Measurements from ENCODE around the gene RNF41.
"Not testable (repeated sequence)": the region's sequence is repeated elsewhere in the genome, so short reads cannot be mapped to it uniquely, and the experiment has no call there.

The RNF41 gene

DNA sequence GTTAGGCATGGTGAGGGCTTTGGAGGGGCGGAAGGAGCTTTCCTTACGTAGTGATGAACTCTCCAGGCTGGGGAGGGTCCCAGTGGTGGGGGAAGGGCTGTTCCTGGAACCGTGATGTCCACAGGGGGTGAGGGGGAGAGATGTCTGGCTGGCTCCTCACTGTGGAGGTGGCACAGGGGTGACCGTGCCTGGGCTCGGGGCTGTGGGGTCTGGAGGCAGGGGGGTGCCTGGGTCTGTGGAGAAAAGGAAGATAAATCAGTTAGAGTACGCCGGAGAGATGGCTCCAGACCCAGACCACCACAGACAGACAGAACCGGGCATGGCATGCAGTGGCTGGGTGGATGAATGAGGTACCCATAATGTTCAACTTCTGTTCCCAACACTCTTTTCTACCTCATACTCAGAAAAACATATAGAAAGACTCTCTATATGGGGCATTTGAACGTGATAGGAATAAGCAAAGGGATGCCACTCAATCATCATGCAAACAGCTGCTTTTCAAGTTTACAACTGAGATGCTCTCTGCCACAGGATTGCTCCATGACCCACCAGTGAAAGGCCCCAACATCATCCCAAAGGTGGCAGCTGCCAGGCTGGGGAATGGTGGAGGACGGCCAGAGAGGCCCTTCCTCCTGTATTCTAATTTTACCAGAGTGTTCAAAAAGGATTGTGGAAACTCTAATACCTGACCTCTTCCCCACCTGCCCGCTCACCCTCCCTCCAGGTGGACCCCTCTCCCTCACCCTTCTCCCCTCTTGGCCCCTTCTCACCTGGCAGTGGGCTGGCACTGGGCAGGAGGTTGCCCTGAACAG lies 58.0 kb downstream of the RNF41 start:
- no peak for FAIRE-seq

DNA sequence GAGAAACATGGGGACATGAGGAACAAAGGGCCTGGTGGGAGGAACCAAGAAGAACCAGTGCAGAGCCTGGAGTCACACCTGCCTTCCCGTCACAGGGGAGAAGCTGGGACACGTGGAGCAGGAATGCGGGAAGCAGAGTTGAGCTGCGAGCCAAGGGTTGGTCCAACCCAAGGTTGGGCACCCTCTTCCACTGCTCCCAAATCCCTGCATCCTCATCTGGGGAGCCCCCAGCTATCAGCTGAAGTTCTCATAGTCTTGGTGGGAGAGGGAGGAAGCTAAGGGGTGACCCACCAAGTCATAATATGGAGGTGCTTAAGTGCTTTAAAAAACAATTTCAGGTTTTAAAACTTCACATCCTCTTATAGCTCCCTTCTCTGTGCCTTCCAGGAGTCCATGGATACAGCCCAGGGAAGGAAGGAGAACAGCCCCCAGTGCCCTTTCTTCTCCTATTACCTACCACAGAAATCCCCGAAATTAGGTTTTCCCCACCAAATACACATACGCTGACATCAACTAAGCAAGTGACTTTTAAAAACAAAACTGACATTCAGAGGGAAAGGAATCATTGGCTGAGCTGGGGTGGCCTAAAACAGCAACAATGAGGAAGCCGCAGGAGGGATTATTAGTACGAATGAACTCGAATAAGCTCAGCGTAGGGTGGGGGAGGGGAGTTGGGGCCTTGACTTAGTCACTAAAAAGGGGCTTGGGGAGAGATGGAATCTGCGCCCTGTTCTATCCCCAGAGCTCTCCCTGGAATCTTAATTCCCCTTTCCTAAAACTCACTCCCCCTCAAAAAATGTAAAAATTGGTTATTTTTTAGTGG lies 59.0 kb downstream of the RNF41 start:
- no peak for FAIRE-seq

DNA sequence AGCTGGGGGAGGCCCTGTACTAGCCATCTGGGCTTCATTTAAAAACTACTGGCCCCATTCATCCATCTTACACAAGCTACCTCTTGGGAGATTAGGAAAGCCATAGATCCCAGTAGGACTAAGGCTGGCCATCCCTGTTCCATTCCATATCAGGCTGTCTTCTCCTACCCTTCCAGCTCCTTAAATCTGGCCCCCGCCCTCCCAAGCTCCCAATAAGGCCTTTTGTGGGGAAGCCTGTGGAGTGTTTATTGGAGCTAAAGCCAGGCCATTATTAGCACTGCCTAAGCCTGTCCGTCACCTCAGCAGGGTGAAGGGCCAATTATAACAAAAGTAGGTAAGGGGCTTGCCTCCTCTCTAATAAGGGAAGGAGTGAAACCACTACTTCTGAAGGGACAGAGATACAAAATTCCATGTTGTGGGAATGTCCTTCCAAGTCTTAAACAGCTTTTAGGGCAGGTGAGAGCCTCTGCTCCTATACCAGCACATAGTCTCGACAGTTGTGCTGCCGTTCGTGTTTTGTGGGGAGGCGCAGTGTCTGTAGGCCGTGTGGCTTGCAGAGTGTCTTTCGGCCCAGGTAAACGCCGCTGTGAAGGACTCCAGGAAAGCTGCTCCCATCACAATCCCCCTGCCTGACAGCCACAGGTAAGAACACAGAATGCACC lies 59.9 kb downstream of the RNF41 start:
- FAIRE-seq: no peak

DNA sequence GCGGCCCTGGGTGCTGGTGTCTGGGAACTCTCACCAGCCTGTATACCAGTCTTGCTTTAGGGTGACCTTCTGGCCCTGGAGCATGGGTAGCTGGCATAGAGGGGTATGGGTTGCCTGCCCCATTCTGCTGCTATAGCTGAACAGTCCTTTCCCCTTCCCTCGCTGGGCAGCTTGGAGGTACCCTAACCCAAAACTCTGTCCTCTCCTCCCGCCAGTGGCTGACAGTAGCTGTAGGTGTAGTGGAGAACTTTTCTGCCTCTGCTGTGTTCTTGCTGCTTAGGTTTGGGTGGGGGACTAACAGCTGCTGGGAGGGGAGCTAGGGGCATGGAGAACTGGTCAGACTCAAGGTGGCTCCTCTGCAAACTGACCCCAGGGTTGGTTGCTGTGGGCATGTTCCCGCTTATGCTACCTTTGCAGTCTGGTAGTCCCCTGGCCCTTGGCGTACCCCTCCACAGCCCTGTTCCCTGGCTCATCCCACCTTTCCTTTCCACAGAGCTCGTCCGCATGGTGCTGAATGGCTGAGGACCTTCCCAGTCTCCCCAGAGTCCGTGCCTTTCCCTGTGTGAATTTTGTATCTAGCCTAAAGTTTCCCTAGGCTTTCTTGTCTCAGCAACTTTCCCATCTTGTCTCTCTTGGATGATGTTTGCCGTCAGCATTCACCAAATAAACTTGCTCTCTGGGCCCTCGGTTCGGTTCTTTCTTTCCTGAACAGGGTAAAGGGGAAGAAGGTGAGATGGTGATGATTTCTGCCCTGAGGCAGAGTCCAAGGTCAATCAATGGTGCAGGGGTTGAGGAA lies 60.6 kb downstream of the RNF41 start:
- no peak for FAIRE-seq

DNA sequence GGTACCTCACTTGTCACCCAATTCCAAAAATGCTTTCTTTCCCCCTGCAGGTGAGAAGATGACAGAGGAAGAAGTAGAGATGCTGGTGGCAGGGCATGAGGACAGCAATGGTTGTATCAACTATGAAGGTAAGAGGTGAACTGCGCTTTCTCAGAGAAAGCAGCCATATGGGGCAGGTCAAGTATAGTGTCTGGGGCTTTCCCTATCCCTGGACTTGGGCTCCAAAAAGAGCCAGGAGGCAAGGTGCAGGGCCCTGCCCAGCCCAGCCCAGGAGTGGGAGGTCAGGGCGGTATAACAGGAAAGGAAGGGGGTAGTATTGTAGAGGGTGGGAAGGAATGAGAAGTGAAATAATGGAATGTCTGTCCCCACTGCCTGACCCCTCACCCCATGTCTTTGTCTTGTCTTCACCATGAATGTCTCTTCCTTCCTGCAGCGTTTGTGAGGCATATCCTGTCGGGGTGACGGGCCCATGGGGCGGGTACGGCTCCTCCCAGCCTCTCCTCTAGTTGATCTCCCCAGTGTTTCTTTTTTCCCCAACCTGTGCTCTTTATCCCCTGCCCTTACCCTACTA lies 61.4 kb downstream of the RNF41 start:
- FAIRE-seq: no peak

DNA sequence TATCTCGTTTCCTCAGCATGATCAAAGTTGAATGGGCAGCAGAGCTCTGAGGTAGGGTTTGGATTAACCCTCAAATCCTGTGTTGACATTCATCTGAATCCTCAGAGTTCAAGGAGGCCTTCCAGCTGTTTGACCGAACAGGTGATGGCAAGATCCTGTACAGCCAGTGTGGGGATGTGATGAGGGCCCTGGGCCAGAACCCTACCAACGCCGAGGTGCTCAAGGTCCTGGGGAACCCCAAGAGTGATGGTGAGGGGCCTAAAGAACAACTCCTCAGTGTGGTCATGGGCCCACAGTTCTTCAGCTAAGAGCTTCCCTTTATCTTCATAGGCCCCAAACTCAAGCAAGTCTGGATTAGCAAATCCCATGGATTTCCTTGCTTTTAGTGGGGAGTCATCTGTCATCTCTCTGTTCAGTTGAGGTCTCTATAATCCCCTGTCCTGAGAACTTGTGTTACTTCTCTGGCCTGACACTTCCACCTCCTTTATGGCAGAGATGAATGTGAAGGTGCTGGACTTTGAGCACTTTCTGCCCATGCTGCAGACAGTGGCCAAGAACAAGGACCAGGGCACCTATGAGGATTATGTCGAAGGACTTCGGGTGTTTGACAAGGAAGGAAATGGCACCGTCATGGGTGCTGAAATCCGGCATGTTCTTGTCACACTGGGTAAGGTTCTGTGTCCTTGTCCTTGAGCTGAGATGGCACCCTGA lies 62.1 kb downstream of the RNF41 start:
- FAIRE-seq: no peak

DNA sequence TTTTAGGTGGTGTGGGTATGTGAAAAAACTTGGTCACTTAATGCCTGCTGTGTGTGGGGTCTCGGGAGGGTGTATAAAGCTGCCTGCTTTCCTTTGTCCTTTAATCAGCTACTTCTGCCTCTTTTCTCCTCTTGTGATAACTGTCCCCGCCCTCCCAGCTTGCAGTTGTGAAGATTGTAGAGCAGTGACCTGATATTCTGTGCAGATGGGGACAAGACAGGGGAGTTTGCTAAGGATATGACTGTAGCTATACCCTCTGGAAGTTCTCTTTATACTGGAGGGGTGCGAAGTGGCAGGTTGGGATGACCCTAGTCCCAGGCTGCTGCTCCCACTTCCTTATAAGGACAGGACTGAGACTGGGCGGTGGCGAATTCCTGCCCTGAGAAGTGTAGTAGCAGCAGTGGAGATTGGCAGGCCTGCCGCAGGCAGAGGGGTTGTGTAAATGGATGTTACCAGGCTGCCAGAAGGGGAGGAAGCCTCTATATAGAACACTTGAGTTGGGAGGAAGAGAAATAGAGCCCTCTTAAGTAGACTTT lies 62.7 kb downstream of the RNF41 start:
- no peak for FAIRE-seq

DNA sequence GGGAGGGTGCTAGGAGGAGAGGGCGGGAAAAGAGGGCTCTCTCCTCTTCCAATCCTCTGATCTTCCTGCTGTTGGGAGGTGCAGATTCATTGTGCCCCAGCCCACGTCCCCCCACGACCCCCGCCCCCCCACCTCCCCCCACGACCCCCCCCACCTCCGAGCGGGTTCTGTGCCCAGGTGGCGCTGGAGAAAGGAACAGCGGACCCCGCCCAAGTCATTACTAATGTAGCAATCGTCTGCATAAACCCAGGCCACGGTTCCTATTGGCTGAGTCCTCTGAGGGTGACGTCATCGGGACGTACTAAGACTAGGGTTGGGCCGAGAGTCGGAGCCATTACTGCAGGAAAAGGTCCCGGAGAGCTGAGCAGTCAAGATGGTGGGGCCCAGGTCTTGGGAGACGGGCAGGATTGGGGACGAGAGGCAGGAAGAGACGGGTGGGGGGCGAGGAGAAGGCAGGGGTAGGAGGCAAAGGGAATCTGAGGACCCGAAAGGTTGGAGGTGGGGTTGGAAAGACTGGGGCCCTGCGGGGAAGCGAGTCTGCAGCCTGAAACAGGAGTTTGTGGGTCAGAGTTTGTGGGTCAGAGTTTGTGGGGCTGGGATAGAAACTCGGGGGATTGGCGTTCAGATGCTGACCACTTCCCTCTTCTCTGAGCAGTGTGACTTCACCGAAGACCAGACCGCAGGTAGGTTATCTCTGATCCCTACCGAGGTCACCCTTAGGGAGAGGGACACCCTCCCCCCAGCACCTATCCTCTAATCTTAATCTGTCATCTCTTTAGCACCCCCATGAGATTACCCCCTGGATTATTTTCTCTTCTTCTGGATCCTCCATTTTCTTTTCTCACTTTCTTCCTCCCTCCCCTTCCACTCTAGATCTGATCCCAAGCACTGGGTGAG lies 63.4 kb downstream of the RNF41 start, which contains the start of gene MYL6:
Gene MYL6, plus strand, starts transcription at position 331 of the 897 bp plus-strand sequence. Its CDS starts 43 bp downstream, at position 374.
- FAIRE-seq: no peak

DNA sequence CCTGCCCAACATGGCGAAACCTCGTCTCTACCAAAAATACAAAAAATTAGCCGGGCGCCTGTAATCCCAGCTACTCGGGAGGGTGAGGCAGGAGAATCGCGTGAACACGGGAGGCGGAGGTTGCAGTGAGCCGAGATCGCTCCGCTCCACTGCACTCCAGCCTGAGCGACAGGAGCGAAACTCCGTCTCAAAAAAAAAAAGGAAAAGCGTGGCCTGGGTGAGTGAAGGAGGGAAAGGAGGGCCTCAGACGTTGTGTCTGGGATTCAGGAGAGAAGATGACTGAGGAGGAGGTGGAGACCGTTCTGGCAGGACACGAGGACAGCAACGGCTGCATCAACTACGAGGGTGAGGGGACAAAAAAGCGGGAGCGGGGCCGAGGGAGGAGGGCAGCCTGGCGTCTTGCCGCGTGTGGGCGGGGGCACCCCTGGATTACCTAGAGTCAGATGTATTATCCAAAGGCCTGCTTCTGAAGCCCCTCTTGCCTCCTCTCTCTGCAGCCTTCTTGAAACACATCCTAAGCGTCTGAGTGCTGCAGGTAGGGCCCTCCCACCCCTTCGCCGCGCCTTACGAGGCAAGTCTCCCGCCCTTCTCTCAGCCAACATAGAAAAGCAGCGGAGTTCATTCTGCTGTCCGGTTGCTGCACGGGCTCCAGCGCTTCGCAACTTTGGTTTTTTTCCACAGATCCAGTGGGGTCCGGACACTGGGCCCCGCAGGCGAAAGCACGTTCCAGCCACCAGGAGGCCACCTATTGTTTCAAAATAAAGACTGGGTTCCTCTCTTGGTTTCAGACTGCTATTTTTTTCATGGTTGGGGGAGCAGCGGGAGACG lies 64.3 kb downstream of the RNF41 start:
- no peak for FAIRE-seq

DNA sequence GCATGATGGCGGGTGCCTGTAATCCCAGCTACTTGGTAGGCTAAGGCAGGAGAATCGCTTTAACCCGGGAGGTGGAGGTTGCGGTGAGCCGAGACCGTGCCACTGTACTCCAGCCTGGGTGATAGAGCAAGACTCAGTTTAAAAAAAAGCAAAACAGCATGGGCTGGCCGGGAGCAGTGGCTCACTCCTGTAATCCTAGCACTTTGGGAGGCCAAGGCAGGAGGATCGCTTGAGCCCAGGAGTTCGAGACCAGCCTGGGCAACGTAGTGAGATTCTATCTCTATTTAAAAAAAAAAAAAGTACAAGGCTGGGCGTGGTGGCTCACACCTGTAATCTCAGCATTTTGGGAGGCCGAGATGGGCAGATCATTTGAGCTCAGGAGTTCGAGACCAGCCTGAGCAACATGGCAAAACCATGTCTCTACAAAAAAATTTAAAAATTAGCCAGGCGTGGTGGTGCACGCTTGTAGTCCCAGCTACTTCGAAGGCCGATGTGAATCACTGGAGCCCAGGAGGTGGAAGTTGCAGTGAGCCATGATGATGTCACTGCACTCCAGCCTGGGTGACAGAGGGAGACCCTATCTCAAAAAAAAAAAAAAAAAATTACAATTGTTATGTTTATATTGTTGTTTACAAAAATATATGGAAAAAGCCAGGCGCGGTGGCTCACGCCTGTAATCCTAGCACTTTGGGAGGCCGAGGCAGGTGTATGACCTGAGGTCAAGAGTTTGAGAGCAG lies 65.1 kb downstream of the RNF41 start:
- not testable (repeated sequence) for FAIRE-seq

DNA sequence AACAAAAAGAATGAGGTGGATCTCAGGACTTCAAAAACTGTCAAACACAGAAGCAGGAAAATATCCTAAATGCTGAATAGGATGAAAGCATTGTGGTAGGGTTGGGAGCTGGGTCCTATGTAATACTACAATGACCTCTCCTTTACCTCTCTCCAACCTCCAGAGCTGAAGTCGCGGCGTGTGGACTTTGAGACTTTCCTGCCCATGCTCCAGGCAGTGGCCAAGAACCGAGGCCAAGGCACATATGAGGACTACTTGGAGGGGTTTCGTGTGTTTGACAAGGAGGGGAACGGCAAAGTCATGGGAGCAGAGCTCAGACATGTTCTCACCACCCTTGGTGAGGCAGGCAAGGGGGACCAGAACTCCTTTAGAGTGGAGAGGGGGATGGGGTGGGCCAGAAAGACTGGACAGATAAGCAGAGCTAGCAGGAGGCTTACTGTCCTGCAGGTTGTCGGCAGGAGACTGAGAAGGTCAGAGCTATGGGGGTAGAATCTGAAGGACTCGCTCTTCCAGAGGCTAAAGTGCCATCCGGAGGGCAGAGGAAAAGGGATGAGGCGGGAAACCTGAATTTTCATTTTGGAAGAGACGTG lies 66.4 kb downstream of the RNF41 start:
- FAIRE-seq: no peak

DNA sequence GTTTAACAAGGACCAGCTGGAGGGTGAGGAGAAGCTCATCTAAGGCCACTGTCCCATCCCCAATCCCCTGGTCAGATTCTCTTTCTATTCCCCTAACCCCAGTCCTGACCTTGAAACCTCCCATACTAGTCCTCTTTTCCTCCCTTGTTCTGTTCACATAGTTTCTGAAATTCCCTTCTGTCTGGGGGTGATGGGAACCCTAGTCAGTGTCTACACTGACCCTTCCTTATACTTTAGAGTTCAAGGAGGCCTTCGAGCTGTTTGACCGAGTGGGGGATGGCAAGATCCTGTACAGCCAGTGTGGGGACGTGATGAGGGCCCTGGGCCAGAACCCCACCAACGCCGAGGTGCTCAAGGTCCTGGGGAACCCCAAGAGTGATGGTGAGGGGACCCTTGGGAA lies 66.9 kb downstream of the RNF41 start:
- FAIRE-seq: no peak

DNA sequence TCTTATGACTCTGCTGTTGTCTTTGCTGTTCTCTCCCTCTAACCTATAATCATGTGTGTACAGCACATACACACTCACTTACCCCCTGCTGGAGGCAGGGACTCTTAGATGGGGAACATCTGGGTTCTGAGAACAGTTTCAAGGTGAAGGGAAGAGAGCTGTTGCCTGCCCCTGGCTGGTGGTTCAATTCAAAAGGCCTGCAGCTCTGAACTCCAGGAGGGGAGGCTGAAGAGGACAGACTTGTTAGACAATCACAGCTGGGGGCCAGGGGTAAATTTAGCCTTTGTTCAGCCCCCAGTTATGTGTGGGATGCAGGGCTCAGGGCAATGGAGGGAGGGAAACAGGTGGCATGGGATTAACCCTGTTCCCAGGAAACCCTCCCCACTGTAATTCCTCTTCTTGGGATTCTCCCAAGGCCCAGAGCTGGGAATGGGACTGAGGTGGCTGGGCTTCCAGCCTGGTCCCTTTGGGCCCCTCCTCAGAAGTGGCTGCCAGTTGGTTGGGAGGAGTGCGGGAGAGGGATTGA lies 67.4 kb downstream of the RNF41 start:
- no peak for FAIRE-seq

DNA sequence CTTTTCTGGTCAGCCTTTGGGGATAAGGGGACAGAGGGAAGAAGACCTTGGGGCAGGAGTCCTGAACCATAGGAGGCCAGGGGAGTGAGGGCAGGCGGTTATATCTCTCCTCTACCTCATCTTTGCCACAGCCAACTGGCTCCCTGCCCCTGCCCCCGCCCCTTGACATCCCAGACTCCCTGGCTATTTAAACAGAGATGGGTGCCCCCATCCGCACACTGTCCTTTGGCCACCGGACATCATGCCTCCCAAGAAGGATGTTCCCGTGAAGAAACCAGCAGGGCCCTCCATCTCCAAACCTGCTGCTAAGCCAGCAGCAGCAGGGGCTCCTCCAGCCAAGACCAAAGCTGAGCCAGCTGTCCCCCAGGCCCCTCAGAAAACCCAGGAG lies 68.0 kb downstream of the RNF41 start:
- FAIRE-seq: no peak

DNA sequence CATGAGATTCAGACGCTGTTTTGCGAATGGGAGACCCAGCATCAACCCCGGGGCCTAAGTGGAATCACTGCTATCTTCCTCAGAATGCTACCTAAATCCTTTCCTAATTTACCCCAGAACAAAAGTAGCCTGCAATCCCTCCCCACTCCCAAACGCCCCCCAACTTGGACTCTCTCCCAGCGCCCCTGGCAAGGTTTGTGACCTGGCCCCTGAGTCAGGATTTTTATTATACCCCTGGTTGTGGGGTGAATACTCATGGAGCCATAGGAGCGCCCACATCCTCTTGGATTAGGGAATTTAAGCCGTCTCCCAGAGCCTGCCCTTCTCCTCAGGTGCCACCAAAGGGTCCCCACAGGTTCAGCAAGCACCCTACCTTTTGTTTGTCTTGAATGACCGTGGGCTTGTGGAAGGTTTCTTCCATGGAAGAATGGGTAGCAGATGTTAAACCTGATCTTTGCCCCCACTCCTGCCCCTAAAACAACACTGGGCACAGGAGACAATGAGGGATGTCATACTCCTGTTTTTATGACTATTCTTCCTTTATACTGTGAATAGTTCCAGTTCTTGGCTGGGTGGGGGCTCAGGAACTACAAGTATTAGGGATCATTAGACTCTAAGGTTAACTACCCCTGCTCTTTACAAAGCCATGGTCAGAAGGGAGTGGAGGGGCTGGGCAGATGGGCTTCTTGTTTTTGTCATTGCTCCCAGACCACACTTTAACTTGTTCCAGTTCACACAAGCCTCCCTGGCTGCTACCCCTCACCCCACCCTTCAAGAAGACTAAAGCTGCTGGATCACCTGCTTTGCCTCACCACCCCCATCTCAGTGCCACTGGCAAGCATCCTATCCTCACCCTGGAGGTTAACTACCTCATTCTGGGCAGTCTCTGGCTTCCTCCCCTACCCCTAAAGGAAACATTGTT lies 68.7 kb downstream of the RNF41 start:
- FAIRE-seq: no peak
